BJ (cell line): ENCODE data around the gene ST6GALNAC4. TPM values are rescaled to one million over a fixed set of nuclear protein-coding genes. Genes with fewer than 3 reads are reported as not detected.

ENCODE experiments used
- CTCF ChIA-PET: fragments of 350-600 bp; formaldehyde crosslinking; extraction: SDS; loops from one replicate; lab custom pipeline; 2021; ENCODE audit warnings: antibody characterized with exemption, inconsistent platforms; lab: Yijun Ruan, JAX
- POLR2A ChIA-PET: fragments of 300-600 bp; sonication (Branson Sonifier 250); formaldehyde crosslinking; extraction: SDS; loops from one replicate; lab custom pipeline; 2021; ENCODE audit warnings: antibody characterized with exemption; lab: Charles Lee
- DNase-seq: peaks from one replicate; pipeline ENCODE4 v3.0.0-alpha.2; 2011; ENCODE audit warnings: low read depth
- H3K27me3 ChIP-seq: 2 replicates; pipeline ENCODE4 v1.6.0; 2011; ENCODE audit warnings: low read length; ENCODE audit not compliant: control insufficient read depth, insufficient read depth
- H3K36me3 ChIP-seq: 2 replicates; pipeline ENCODE4 v1.5.1; 2011; ENCODE audit warnings: low read length; ENCODE audit not compliant: control insufficient read depth, insufficient read depth
- H3K4me3 ChIP-seq: 2 replicates; pipeline ENCODE4 v1.5.1; 2011; ENCODE audit warnings: low read depth, mild to moderate bottlenecking, control low read depth, low read length
- CTCF ChIP-seq: IDR thresholded peaks from 2 replicates; pipeline ENCODE4 v1.5.1; 2011; ENCODE audit warnings: low read depth, mild to moderate bottlenecking, control low read depth, inconsistent platforms, low read length, moderate library complexity; ENCODE audit not compliant: insufficient read depth
- polyA plus RNA-seq: library from polyadenylated mRNA; depleted of rRNA; stranded (reverse); fragments of >200 nt; gene quantifications from 2 replicates; pipeline ENCODE4 v1.2.3, GENCODE V29; 2011

Gene ST6GALNAC4
- polyA plus RNA-seq, 1 experiment: 35.5 TPM

- peak; percentile 98 for DNase-seq
- CTCF ChIA-PET: interaction anchor here (0.9 to 5.7 kb wide), 12 partner anchors 9 to 330 kb away, joined by 3 to 70 read pairs (median 4); partner anchors contain the start of gene TOR2A
- H3K4me3 ChIP-seq: no peak overlapping the region
- H3K27me3 ChIP-seq: no peaks in the 10 kb centered on the region
- no peaks in the 10 kb centered on the region; the same call in 1 of the 2 replicates for H3K36me3 ChIP-seq
- POLR2A ChIA-PET: interaction anchor here (0.6 to 0.8 kb wide), 2 partner anchors 66 to 150 kb away, joined by 3 read pairs; no protein-coding TSS in a partner anchor
- no peak for TF ChIP-seq CTCF
Observed at GRCh38 chr9:127919253-127919815, 2.5 kb upstream of the ST6GALNAC4 start.

- TF ChIP-seq CTCF: 0 out of 2 replicates have a peak, but pooled peaks have one; percentile 3
- no peak for DNase-seq
- peaks cover 2% of the 10 kb centered on the region; the same call in 1 of the 2 replicates for H3K36me3 ChIP-seq
- POLR2A ChIA-PET: interaction anchor here (0.8 kb wide), 1 partner anchor 151 kb away, joined by 3 read pairs; no protein-coding TSS in a partner anchor
- H3K4me3 ChIP-seq: no peak overlapping the region
- H3K27me3 ChIP-seq: no peaks in the 10 kb centered on the region
- CTCF ChIA-PET: interaction anchor here (1.0 to 5.7 kb wide), 6 partner anchors 24 to 184 kb away, joined by 3 to 70 read pairs (median 6); partner anchors contain the start of genes CDK9 and TOR2A
Observed at GRCh38 chr9:127918183-127919107, 1.6 kb upstream of the ST6GALNAC4 start.

- ChIA-PET CTCF (interaction anchor here (0.6 to 1.6 kb wide), 6 partner anchors 13 to 334 kb away, joined by 3 to 8 read pairs (median 4); partner anchors contain the start of genes CDK9, PIP5KL1 and TOR2A), POLR2A (no interaction called here)
- TF ChIP-seq CTCF: no peak
- H3K27me3 ChIP-seq: no peaks in the 10 kb centered on the region
- peaks cover 3% of the 10 kb centered on the region for H3K36me3 ChIP-seq
- no peak overlapping the region for H3K4me3 ChIP-seq
- DNase-seq: no peak
Observed at GRCh38 chr9:127917603-127918002, 762 bp upstream of the ST6GALNAC4 start.

- peak overlapping the region; percentile 51 for H3K4me3 ChIP-seq
- H3K27me3 ChIP-seq: no peaks in the 10 kb centered on the region
- ChIA-PET CTCF (interaction anchor here (0.6 to 2.5 kb wide), 7 partner anchors 11 to 676 kb away, joined by 3 to 6 read pairs (median 3); no protein-coding TSS in a partner anchor), POLR2A (interaction anchor here (0.6 kb wide), 2 partner anchors 49 to 126 kb away, joined by 3 to 17 read pairs; no protein-coding TSS in a partner anchor)
- TF ChIP-seq CTCF: no peak
- peaks cover 10% of the 10 kb centered on the region for H3K36me3 ChIP-seq
- no peak for DNase-seq
Observed at GRCh38 chr9:127915801-127916719, 781 bp downstream of the ST6GALNAC4 start.
